ENCODE data around the gene NPY1R.

Gene NPY1R

DNA sequence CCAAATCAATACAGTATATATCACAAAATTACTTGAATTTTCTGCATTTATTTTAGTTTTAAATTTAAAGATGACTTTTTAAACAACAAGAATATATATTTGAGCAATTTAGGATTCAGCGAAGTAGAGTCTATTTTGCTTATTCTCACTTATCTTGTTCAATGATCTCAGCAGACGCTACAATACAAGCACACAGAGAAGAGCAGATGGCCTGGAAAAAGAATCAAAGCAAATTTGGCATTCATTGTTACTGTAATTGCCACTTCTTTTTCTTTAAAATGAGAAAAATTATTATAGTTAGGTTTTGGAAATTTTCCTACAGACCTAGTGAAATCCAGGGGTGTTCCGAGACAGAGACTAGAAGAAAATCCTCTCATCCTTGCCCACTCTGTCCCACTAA is 57.5 kb downstream of the NPY1R start:
- no peak for DNase-seq
